ENCODE results near the gene MGAT5.

Gene MGAT5

GRCh38 chr2:134235510-134236144 lies 18.2 kb upstream of the MGAT5 start:
- no peak for TF ChIP-seq CTCF (IDR thresholded peaks at IDR 0.05; ENCODE audit: low read depth, low read length)

GRCh38 chr2:134238371-134238770 lies 15.5 kb upstream of the MGAT5 start:
- no peak for TF ChIP-seq CTCF (IDR thresholded peaks at IDR 0.05; ENCODE audit: low read depth, low read length)
- DNase-seq (ENCODE audit: extremely low read depth, low read depth): no peak

More at GRCh38 chr2:134235510-134236144, 18.2 kb upstream of the MGAT5 start:
- DNase-seq (ENCODE audit: extremely low read depth, low read depth): no peak

- DNase-seq (ENCODE audit: extremely low read depth, low read depth): no peak
- no peak for TF ChIP-seq CTCF (IDR thresholded peaks at IDR 0.05; ENCODE audit: low read depth, low read length)
Measured at GRCh38 chr2:134240061-134240460, 13.8 kb upstream of the MGAT5 start.

- no peak for DNase-seq (ENCODE audit: extremely low read depth, low read depth)
- TF ChIP-seq CTCF (IDR thresholded peaks at IDR 0.05; ENCODE audit: low read depth, low read length): no peak
Measured at GRCh38 chr2:134241911-134242310, 12.0 kb upstream of the MGAT5 start.

GRCh38 chr2:134243244-134243643 lies 10.6 kb upstream of the MGAT5 start:
- no peak for DNase-seq (ENCODE audit: extremely low read depth, low read depth)
- TF ChIP-seq CTCF (IDR thresholded peaks at IDR 0.05; ENCODE audit: low read depth, low read length): no peak

- no peak for DNase-seq (ENCODE audit: extremely low read depth, low read depth)
- TF ChIP-seq CTCF (IDR thresholded peaks at IDR 0.05; ENCODE audit: low read depth, low read length): no peak
Measured at GRCh38 chr2:134244086-134244485, 9.8 kb upstream of the MGAT5 start.

- no peak for TF ChIP-seq CTCF (IDR thresholded peaks at IDR 0.05; ENCODE audit: low read depth, low read length)
- no peak for DNase-seq (ENCODE audit: extremely low read depth, low read depth)
Measured at GRCh38 chr2:134244587-134244986, 9.3 kb upstream of the MGAT5 start.
